LNCAP (cell line): ENCODE data around the gene DOCK11.

ENCODE experiments used
- CTCF ChIP-seq: fragments of 450-650 bp; IDR thresholded peaks from 2 replicates; pipeline ENCODE4 v1.5.1; 2017; ENCODE audit warnings: mild to moderate bottlenecking

DOCK11 gene

DNA sequence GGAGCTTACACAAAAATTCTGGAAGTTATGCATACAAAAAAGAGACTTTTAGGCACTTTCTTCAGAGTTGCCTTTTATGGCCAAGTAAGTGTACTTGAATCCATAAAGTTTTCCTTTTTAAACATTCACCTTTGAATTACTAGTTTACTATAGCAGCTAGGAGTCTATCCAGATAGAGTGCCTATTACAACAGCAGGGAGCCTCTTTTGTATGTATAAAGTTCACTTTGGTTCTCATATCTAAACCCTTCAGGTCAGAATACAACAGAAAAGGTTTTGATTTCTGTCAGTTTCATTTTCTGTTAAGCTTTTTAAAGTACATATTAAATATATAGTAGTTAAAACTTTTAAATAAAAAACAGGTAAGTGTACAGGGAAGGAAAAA, 180.3 kb downstream of the DOCK11 start:
- no peak for TF ChIP-seq CTCF

- TF ChIP-seq CTCF = no peak
Measured at GRCh38 chrX:118677318-118677717, 181.7 kb downstream of the DOCK11 start.

DNA sequence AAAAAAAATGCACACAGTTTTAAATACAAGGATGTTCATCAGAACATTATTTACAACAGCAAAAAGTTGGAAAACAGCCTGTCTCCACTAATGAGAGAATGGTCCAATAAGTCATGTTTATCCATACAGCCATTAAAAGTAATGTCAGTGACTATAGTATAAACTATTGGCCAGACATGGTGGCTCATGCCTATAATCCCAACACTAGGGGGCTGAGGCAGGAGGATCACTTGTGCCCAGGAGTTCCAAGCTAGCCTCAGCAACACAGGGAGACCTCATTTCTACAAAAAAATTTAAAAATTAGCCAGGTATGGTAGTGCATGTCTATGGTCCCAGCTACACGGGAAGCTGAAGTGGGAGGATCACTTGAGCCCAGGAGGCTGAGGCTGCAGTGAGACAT, 183.7 kb downstream of the DOCK11 start:
- TF ChIP-seq CTCF = no peak

- TF ChIP-seq CTCF = no peak
Measured at GRCh38 chrX:118682258-118683014, 186.8 kb downstream of the DOCK11 start.

DNA sequence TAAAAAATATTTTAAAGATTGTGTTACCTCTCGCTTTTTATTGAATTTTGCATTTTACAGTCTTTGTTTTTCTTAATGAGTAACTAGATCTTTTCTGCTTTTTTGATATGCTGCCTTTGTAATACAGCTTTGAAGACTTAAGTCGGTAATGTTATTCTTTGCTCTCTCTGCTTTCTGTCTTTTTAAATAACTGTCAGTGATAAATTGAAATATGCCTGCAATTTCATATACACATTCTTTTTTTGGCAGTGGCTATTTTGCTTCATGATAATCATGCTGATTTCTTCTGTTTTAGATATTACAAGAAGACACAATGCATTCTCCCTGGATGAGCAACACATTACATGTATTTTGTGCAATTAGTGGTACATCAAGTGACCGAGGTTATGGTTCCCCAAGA, 189.8 kb downstream of the DOCK11 start:
- TF ChIP-seq CTCF = no peak

DNA sequence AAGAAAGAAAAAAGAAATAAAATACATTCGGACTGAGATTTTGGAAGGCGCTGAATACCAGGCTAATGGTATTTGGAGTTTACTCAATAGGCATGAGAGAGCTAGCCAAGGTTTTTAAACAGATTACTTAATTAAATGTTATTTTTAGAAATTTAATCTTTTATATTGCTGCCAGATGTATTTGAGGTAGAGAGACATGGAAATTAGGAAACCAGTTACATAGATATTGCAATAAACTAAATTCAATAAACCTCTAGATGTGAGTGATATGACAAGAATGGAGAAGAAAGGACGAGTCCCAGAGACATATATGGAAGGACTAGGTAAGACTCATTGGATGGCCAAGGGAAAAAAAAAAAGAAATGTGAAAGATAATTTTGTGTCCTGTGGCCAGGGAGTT, 193.3 kb downstream of the DOCK11 start:
- no peak for TF ChIP-seq CTCF

DNA sequence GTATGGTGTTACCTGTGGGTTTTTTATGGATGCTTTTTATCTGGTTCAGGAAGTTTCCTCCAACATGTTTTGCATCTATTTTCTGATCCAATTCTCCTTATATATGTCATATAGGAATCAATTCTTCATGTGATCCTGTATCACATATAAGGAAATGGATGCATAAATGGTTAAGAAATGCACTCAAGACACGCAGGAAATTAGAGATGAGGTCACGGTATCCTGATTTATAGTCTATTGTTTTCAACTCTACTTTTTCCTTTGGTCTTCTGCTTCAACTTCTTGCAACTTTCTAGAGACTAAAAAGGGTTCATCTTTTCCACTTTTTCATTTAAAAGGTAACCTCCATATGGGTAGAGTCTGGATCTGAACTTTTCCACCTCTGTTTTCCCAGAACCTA, 198.2 kb downstream of the DOCK11 start:
- TF ChIP-seq CTCF = no peak

DNA sequence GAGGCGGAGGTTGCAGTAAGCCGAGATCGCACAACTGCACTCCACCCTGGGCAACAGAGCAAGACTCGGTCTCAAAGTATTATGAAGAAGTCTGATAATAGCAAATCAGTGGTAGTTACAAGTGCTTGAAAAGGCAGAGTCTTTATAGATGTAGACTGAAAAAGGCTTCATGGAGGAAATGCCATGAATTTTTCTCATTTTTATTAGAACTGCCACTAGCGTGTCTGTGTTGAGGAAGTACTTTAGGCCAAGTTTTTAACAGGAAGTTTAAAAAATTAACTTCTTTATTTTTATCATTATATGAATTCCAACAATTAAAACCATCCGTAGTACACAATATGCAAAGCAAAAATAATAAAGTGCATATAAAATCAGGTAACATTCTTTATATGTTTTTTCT, 199.0 kb downstream of the DOCK11 start:
- no peak for TF ChIP-seq CTCF
